Nephron progenitor cell (in vitro differentiated cells): ENCODE data around the gene CD44.
"Not testable (repeated sequence)": the region's sequence is repeated elsewhere in the genome, so short reads cannot be mapped to it uniquely, and the experiment has no call there.

Source experiments
- DNase-seq: peaks from one replicate; pipeline ENCODE4 v3.0.0; 2021
- H3K27ac Mint-ChIP-seq: 2 replicates; pipeline ENCODE4 v1.8.0; 2021; ENCODE audit warnings: mild to moderate bottlenecking, moderate library complexity, mixed read lengths
- H3K27me3 Mint-ChIP-seq: 2 replicates; pipeline ENCODE4 v1.8.0; 2021; ENCODE audit warnings: mild to moderate bottlenecking, low read depth, mixed read lengths; ENCODE audit not compliant: poor library complexity
- H3K36me3 Mint-ChIP-seq: 2 replicates; pipeline ENCODE4 v1.8.0; 2021; ENCODE audit warnings: low read depth, mixed read lengths
- H3K4me1 Mint-ChIP-seq: 2 replicates; pipeline ENCODE4 v1.8.0; 2021; ENCODE audit warnings: mixed read lengths
- H3K4me3 Mint-ChIP-seq: 2 replicates; pipeline ENCODE4 v1.8.0; 2021; ENCODE audit warnings: mild to moderate bottlenecking, moderate library complexity, mixed read lengths
- H3K9me3 Mint-ChIP-seq: 2 replicates; pipeline ENCODE4 v1.8.0; 2021; ENCODE audit warnings: mild to moderate bottlenecking, moderate library complexity, mixed read lengths
- CTCF ChIP-seq: fragments of 200-600 bp; sonication (generic); IDR thresholded peaks from 2 replicates; pipeline ENCODE4 v1.5.0; 2021; ENCODE audit warnings: antibody characterized with exemption

CD44 gene

DNA sequence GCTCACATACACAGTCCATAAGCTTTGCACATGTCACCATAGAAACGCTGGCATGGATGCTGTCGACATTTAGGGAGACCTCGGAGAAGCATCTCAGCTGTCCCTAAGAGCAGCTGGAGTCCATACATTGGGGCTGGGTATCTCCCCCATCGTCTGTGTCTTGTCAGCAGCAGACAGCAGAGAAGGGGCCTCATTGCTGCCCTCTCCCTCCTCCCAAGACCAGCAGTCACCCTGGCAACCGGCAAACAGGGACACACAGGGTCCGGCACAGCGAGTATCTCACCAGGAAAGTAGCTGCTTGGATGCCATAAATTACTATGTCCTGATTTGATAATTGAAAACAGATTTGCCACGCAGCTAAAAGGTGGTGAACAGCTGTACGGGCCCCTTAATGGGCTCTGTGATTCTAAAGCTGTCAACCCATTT lies 84.4 kb downstream of the CD44 start:
- TF ChIP-seq CTCF = no peak
- Mint-ChIP-seq H3K4me1 (peaks cover 20% of the 10 kb centered on the region), H3K4me3 (no peak overlapping the region), H3K27me3 (no peaks in the 10 kb centered on the region), H3K9me3 (no peaks in the 10 kb centered on the region), H3K36me3 (no peaks in the 10 kb centered on the region), H3K27ac (peak overlapping the region; percentile 84)
- DNase-seq = peak; percentile 65

- Mint-ChIP-seq H3K36me3 (no peaks in the 10 kb centered on the region), H3K4me3 (no peak overlapping the region), H3K4me1 (peaks cover 20% of the 10 kb centered on the region), H3K9me3 (no peaks in the 10 kb centered on the region), H3K27ac (no peak overlapping the region), H3K27me3 (no peaks in the 10 kb centered on the region)
- no peak for DNase-seq
- no peak for TF ChIP-seq CTCF
These were observed 85.0 kb downstream of the CD44 start for GRCh38 chr11:35223991-35224390.

- no peaks in the 10 kb centered on the region for H3K9me3 Mint-ChIP-seq
- DNase-seq = no peak
- H3K4me1 Mint-ChIP-seq = peaks cover 26% of the 10 kb centered on the region
- H3K4me3 Mint-ChIP-seq = no peak overlapping the region
- no peak overlapping the region for H3K27ac Mint-ChIP-seq
- H3K36me3 Mint-ChIP-seq = no peaks in the 10 kb centered on the region
- no peak for TF ChIP-seq CTCF
- H3K27me3 Mint-ChIP-seq = no peaks in the 10 kb centered on the region
These were observed 87.1 kb downstream of the CD44 start for GRCh38 chr11:35225946-35226520.

DNA sequence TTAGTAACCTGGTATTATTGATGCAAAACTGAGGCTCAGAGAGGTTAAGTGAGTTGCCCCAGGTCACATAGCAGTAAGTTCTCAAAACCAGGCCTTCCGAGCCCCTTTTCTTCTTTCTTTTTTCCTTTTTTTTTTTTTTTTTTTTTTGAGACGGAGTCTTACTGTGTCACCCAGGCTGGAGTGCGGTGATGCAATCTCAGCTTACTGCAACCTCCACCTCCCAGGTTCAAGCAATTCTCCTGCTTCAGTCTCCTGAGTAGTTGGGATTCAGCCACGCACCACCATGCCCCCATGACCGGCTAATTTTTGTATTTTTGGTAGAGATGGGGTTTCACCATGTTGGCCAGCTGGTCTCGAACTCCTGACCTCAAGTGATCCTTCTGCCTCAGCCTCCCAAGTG lies 87.8 kb downstream of the CD44 start:
- H3K9me3 Mint-ChIP-seq, DNase-seq, H3K27ac Mint-ChIP-seq, H3K4me3 Mint-ChIP-seq, H3K27me3 Mint-ChIP-seq, H3K36me3 Mint-ChIP-seq: not testable (repeated sequence)
- peaks cover 28% of the 10 kb centered on the region for H3K4me1 Mint-ChIP-seq

DNA sequence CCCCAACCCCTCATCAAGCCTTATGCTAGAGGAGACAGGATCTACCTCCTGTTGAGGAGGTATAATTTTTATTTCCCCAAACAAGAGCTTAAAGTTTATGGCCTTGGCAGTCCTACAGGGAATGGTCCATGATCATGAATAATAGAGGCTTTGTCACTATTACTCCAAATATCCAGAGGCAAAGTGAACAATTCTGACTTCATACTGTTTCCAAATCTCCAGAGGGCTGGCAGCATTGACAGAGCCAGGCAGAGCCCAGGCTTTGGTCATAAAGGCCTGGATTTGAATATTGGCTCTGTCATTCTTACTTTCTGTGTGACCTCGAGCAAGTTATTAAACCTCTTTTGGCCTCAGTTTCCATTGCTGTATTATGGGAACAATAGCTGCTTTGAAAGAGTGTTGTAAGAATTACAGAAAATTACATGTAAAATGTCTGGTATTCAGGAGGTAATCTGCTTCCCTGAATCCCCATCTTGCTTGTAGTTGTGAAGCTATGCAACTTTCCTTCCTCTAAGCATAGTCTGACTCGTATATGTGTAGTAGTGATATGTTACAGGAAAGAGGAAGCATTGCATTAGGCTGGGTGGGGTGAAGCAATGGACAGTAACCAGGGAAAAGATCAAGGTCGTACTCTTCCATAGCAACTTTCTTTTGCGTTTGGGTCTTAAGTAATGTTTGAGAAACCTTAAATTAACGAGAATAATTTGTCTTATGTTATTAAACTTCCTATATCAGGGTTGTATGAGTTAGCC lies 88.8 kb downstream of the CD44 start:
- Mint-ChIP-seq H3K27me3 (no peaks in the 10 kb centered on the region), H3K36me3 (no peaks in the 10 kb centered on the region), H3K27ac (no peak overlapping the region), H3K4me3 (no peak overlapping the region), H3K9me3 (no peaks in the 10 kb centered on the region), H3K4me1 (peaks cover 28% of the 10 kb centered on the region)
- no peak for DNase-seq
- TF ChIP-seq CTCF = no peak

DNA sequence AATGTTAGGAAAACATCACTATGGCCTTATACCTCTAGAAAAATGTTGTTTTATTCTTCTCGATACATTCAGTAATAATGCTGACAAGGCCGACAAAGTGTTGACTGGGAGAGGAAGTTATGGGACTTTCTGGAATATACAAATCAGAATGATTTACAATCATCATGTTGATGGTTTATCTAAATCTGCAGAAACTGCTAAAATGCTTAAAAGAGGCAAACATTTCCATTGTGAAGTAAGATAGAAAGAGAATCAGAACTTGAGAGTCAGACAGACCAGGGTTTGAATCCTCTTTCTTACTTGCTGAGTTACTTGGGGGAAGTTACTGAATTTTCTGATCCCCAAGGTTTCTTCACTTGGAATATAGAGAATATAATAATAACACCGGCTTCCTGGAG lies 89.4 kb downstream of the CD44 start:
- no peak for DNase-seq
- no peaks in the 10 kb centered on the region for H3K27me3 Mint-ChIP-seq
- no peak overlapping the region for H3K27ac Mint-ChIP-seq
- H3K9me3 Mint-ChIP-seq = peaks cover 4% of the 10 kb centered on the region
- no peak overlapping the region for H3K4me3 Mint-ChIP-seq
- H3K4me1 Mint-ChIP-seq = peaks cover 22% of the 10 kb centered on the region
- H3K36me3 Mint-ChIP-seq = no peaks in the 10 kb centered on the region
- TF ChIP-seq CTCF = no peak
